ENCODE data around the gene IL18RAP.

Gene IL18RAP

GRCh38 chr2:102451968-102452367 is 29.0 kb downstream of the IL18RAP start:
- no peak for DNase-seq (ENCODE audit: low read depth in 2 of 3, low spot score in 2 of 3)

GRCh38 chr2:102453501-102453900 is 30.5 kb downstream of the IL18RAP start:
- DNase-seq (ENCODE audit: low read depth in 2 of 3, low spot score in 2 of 3): no peak

GRCh38 chr2:102455061-102455670 is 32.2 kb downstream of the IL18RAP start:
- no peak for DNase-seq (ENCODE audit: low read depth in 2 of 3, low spot score in 2 of 3)

GRCh38 chr2:102460467-102460866 is 37.5 kb downstream of the IL18RAP start:
- DNase-seq (ENCODE audit: low read depth in 2 of 3, low spot score in 2 of 3): no peak

GRCh38 chr2:102461188-102461587 is 38.2 kb downstream of the IL18RAP start:
- DNase-seq (ENCODE audit: low read depth in 2 of 3, low spot score in 2 of 3): no peak

- DNase-seq (ENCODE audit: low read depth in 2 of 3, low spot score in 2 of 3): no peak
Observed at GRCh38 chr2:102463160-102463559, 40.2 kb downstream of the IL18RAP start.

GRCh38 chr2:102470168-102470567 is 47.2 kb downstream of the IL18RAP start:
- no peak for DNase-seq (ENCODE audit: low read depth in 2 of 3, low spot score in 2 of 3)

GRCh38 chr2:102473020-102473419 is 50.1 kb downstream of the IL18RAP start, which contains the start of gene SLC9A4:
TSS of gene SLC9A4 (plus strand) at chr2:102473226. CDS start at chr2:102473760, 534 bp downstream.
- peak in 1 of 3 experiments; percentile 19 for DNase-seq (ENCODE audit: low read depth in 2 of 3, low spot score in 2 of 3)

GRCh38 chr2:102473631-102474030 is 50.7 kb downstream of the IL18RAP start:
- DNase-seq (ENCODE audit: low read depth in 2 of 3, low spot score in 2 of 3): no peak

- no peak for DNase-seq (ENCODE audit: low read depth in 2 of 3, low spot score in 2 of 3)
Observed at GRCh38 chr2:102474785-102475184, 51.8 kb downstream of the IL18RAP start.

GRCh38 chr2:102478686-102479470 is 55.9 kb downstream of the IL18RAP start:
- no peak for DNase-seq (ENCODE audit: low read depth in 2 of 3, low spot score in 2 of 3)

- no peak for DNase-seq (ENCODE audit: low read depth in 2 of 3, low spot score in 2 of 3)
Observed at GRCh38 chr2:102480285-102481195, 57.6 kb downstream of the IL18RAP start.

- DNase-seq (ENCODE audit: low read depth in 2 of 3, low spot score in 2 of 3): no peak
Observed at GRCh38 chr2:102481931-102482330, 59.0 kb downstream of the IL18RAP start.

- no peak for DNase-seq (ENCODE audit: low read depth in 2 of 3, low spot score in 2 of 3)
Observed at GRCh38 chr2:102483086-102483485, 60.1 kb downstream of the IL18RAP start.

GRCh38 chr2:102484310-102485061 is 61.5 kb downstream of the IL18RAP start:
- DNase-seq (ENCODE audit: low read depth in 2 of 3, low spot score in 2 of 3): no peak

GRCh38 chr2:102485147-102485785 is 62.3 kb downstream of the IL18RAP start:
- DNase-seq (ENCODE audit: low read depth in 2 of 3, low spot score in 2 of 3): no peak

- DNase-seq (ENCODE audit: low read depth in 2 of 3, low spot score in 2 of 3): no peak
Observed at GRCh38 chr2:102486941-102487702, 64.2 kb downstream of the IL18RAP start.

GRCh38 chr2:102487761-102488462 is 65.0 kb downstream of the IL18RAP start:
- no peak for DNase-seq (ENCODE audit: low read depth in 2 of 3, low spot score in 2 of 3)

GRCh38 chr2:102489646-102490045 is 66.7 kb downstream of the IL18RAP start:
- no peak for DNase-seq (ENCODE audit: low read depth in 2 of 3, low spot score in 2 of 3)
